ENCODE measurements around the gene EIF3F. TPM values are rescaled to one million over a fixed set of nuclear protein-coding genes. Genes with fewer than 3 reads are reported as not detected.

EIF3F gene
- total and polyA plus RNA-seq, 2 of the 4 experiments (the other 2 are of a cell fraction): 279 to 306 TPM

DNA sequence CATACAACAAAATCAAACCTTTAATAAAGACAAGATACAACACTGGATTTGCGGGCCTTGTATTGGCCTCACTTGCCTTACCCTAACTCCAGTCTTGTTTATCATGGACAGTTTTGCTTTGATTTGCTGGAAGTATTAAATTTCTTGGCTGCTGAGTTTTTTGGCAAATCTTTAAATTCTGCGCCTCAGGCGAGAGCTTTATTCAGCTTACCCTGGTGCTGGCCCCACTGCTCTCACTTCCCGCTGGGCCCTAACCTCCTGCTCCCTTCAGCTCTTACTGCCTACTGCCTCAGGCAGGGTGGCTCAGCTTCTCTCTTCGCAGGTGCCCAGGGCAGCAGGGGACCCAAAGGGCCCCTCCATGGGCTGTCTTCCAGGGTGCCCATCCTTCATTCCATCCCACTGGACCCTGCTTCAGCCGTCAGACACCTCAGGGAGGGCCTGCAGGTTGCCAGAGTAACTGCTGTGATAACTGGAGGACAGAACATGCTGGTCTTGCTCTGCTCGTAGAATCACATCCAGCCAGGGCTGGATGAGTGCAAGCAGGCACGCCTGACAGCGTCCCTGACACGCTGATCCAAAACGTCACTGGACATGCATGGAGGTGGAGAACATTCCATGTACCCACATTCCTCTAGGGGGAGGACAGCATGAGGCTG, 48.2 kb downstream of the EIF3F start:
- no peaks in the 10 kb centered on the region for H3K9me1 ChIP-seq (ENCODE audit: insufficient read depth, low read length)
- H3K4me3 ChIP-seq (ENCODE audit: insufficient read depth, low read depth, low read length): no peak overlapping the region
- dilution Hi-C loops (cut with HindIII; ENCODE audit: low sequenced_read_pairs, unreplicated experiment) (no loop called here), in situ Hi-C loops (cut with MboI; ENCODE audit: low sequenced_read_pairs) (loop anchor here (10.0 kb wide), 1 partner anchor 59 kb away; no protein-coding TSS in a partner anchor), intact Hi-C loops (cut with micrococcal nuclease) (no loop called here)
- H3K18ac ChIP-seq (ENCODE audit: low read depth, low read length): no peak overlapping the region
- no peak overlapping the region for H2BK5ac ChIP-seq (ENCODE audit: low read depth, low read length, poor library complexity, severe bottlenecking)
- no peaks in the 10 kb centered on the region for H3K9me3 ChIP-seq (ENCODE audit: control insufficient read depth, insufficient read depth, low read length)
- no peaks in the 10 kb centered on the region for H3K79me1 ChIP-seq (ENCODE audit: low read depth in 1 of 2, low read length in 2 of 2)
- 64% methylated on average over 2 of the region's 11 CpGs; no CpG with 5 or more reads in 1 of the 2 experiments for WGBS, 2 experiments (ENCODE audit: extremely low coverage in 2 of 2, insufficient read length in 1 of 2)
- no TSS peak for BruUV-seq (replicated peaks)
- no peaks in the 10 kb centered on the region for H3K36me3 ChIP-seq (ENCODE audit: control insufficient read depth, insufficient read depth, low read length)
- H2AFZ ChIP-seq (replicated peaks; ENCODE audit: low read length, poor library complexity): no peak overlapping the region
- H3K27me3 ChIP-seq (ENCODE audit: control insufficient read depth, insufficient read depth, low read length): peaks cover 4% of the 10 kb centered on the region; the same call in 1 of the 2 replicates
- H4K5ac ChIP-seq (ENCODE audit: low read depth, low read length): no peak overlapping the region
- ChIA-PET POLR2A (ENCODE audit: unreplicated experiment) (no interaction called here), CTCF (interaction anchor here (1.1 to 1.3 kb wide), 2 partner anchors 64 to 68 kb away, joined by 3 to 4 read pairs; no protein-coding TSS in a partner anchor)
- no peak overlapping the region for H4K91ac ChIP-seq (ENCODE audit: insufficient read depth, low read depth, low read length)
- H3K56ac ChIP-seq (ENCODE audit: extremely low read depth, insufficient read depth, low read length): no peak overlapping the region
- no peak overlapping the region for H3K9ac ChIP-seq (ENCODE audit: low read depth, low read length)
- ATAC-seq (ENCODE audit: low read depth) (no peak), DNase-seq (no peak)
- no peak overlapping the region for H3K27ac ChIP-seq (ENCODE audit: insufficient read depth, low read length)
- H3K23ac ChIP-seq (ENCODE audit: low read depth, low read length): no peak overlapping the region
- H3K14ac ChIP-seq (replicated peaks; ENCODE audit: low read depth, low read length): no peak overlapping the region
- no peak overlapping the region for H2AK5ac ChIP-seq (ENCODE audit: low read depth, low read length)
- TF ChIP-seq, protein P1, sequence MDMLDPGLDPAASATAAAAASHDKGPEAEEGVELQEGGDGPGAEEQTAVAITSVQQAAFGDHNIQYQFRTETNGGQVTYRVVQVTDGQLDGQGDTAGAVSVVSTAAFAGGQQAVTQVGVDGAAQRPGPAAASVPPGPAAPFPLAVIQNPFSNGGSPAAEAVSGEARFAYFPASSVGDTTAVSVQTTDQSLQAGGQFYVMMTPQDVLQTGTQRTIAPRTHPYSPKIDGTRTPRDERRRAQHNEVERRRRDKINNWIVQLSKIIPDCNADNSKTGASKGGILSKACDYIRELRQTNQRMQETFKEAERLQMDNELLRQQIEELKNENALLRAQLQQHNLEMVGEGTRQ (IDR thresholded peaks at IDR 0.05; ENCODE audit: low read depth, low read length): no peak
- H3K4me1 ChIP-seq (ENCODE audit: control insufficient read depth, insufficient read depth, low read length): 0 out of 2 replicates have a peak, but pooled peaks cover 1% of the 10 kb centered on the region
- no peak overlapping the region for H2BK20ac ChIP-seq (ENCODE audit: low read depth, low read length)
- H3K4me2 ChIP-seq (ENCODE audit: low read depth, low read length): no peak overlapping the region
- no peak overlapping the region for H3K4ac ChIP-seq (ENCODE audit: low read depth, low read length)
- H2AK9ac ChIP-seq (replicated peaks; ENCODE audit: low read depth, low read length, poor library complexity): no peak overlapping the region
- no peak overlapping the region for H2BK15ac ChIP-seq (ENCODE audit: low read depth, low read length)
- no peak overlapping the region for H4K8ac ChIP-seq (ENCODE audit: low read depth in 2 of 2, low read length in 2 of 2)
- H4K20me1 ChIP-seq (ENCODE audit: insufficient read depth, low read length): no peaks in the 10 kb centered on the region
- H2BK120ac ChIP-seq (ENCODE audit: low read depth, low read length): no peak overlapping the region
